GM19463 (cell line): Measurements from ENCODE around the gene AATK.

Experiments used
- ATAC-seq: cut with Tn5 transposase; IDR thresholded peaks from one replicate; pipeline ENCODE4 v1.9.1; 2021; ENCODE audit warnings: mild to moderate bottlenecking, moderate library complexity; ENCODE audit not compliant: unreplicated experiment

Gene AATK

DNA sequence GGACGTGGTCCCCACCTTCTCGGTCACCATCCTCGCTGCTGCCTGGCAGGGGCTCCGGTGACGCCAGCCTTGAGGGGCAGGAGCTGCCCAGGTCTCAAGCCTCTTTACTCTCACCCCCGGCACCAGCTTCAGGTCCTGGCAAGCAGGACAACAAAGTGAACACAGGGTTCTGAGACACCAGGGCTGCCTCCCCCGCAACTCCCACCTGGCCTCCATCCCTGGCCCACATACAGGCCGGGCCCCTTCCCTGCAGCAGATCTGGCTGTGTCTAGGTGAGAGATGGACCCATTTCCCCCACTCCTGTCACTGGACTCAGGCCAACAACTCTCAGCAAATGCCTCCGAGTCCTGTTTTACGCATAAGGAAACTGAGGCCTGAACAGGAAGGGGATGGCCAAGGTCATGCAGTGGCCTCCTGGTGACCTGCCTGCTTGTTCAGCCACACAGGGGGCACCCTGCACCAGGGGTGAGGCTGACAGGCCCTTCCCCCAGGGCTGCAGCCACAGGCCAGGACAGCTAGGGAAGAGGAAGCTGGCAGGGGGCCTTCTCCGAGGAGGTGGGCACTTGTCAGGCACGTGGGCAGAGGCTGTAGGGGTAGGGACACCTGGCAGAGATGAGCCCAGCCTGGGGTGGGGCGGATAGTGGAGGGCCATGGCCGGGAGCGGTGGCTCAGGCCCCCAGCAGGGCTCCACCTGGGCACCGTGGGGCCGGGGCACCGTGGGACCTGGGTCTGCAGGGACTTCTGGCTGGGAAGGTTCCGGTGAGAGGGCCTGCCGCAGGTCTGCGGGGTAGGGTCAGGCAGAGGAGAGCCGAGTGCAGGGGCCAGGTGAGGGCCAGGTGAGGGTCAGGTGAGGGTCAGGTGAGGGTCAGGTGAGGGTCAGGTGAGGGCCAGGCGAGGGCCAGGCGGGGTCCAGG is 47.5 kb downstream of the AATK start:
- no peak for ATAC-seq

DNA sequence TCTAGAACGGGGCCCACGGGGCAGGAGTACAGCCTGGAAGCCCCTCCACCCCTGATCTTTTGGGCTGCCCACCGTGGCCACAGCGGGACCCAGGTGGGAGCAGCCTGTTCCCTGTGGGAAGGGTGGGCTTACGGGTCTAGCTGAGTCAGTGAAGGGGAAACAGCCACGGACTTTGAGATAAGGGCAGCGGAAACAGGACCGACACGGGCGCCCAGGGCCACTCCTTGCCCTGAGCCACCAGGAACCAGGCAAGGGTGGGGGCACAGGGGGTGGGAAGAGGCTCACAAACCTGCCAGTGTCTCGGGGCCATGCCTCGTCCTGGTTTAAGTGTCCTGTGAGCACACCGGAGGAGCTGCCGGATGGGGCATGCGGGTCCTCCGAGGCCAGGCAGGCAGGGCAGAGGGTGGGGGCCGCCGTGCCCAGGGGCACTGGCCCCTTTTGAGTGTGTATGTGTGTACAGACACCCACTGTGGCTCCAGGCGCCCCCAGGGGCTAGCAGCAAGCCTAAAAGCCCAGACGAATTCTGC is 48.3 kb downstream of the AATK start:
- ATAC-seq, result no peak

DNA sequence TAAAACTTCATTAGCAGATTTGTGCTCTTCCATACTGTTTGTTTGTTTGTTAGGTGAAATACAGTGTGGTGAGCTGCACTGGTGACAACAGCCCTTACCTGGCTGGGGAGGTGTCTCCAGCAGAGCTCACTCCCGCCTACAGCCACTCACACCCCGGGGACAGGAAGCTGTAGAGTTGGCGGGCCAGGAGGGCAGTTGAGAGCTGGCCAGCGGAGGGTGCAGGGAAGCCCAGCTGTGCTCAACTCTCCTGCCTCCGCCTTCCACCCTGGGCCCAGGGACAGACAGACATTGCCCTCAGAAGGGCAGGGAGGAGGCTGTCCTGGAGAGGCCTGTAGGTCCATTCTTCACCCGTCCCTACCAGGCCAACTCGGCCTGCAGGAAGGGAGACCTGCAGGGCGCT is 49.3 kb downstream of the AATK start:
- ATAC-seq, result no peak

DNA sequence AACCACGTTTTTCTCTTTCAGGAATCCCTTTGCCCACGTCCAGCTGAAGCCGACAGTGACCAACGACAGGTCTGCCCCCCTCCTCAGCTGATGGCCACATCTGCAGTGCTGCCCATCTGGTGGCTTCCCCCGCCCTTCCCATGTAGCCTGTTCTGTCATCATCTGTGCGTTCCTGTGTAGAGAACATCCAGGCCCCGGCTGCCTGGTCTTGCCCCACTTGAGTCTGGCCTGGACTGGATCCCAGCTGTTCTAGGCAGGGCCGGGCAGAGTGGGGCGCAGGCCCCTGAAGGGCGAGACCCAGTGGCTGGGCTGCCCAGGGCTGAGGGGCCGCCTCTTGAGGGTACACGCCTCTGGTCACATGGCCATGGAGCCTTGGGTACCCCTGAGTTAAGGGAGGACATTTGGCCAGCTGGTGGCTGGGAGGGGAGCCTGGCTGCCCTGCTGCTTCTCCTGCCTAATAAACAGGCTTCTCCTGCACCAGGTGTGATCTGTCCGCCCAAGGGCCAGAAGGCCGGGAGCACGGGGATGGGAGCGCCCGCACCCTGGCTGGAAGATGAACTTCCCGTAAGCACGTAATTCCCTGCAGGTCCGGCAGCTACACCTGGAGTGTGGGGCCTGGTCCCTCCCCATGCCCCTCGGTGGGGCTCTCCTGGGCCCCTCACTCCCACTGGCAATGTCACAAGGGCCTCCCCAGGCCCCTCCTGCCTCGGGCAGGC is 50.1 kb downstream of the AATK start:
- ATAC-seq, result no peak

DNA sequence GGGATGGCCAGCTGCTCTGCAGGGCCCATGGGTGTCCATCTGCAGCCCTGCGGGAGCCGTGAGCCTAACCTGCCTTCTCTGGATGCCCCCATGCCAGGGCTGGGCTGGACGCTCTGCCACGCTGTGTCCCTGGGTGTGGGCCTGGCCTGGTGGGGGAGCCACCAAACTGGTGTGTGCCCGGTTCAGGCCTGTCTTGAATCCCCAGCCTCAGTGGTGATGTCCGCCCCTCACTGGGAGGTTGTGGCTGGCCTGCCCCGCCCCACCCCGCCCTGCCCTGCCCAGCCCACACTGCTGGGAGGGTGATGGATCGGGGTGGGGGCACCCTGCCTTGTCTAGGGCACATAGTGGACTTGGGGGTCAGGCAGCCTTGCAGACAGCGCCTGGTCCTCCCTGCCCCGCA is 50.8 kb downstream of the AATK start:
- no peak for ATAC-seq

DNA sequence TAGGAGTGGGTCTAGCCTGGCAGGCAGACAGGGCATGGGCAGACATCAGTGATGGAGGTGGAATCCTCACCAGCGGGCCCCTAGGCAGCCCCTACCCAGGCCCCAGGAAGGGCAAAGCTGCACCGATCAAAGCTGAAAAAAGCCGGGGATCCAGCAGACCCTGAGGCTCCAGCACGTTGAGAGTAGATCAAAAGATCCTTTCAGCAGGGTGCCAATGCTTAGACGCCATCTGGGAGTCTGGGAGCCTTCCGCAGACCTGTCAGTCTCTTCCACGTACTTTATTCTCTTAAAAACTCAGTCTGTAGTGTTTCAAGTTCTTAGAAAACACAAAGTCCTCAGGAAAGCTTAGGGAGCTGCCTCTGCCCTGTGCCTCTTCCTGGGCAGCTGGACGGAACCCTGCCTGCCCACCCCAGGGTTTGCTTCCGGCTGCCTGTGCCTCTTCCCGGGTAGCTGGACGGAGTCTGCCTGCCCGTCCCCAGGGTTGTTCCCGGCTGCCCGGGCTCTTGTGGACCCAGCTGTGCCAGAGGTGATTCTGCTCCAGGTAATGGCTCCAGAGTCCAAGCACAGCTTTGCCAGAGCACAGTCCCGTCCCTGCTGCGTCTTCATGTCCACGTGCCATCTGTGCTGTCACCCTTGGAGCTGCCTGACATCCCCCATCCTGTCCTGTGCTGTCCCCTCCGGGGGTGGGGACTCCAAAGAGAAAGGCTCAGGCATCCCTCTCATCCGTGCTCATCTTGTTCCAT is 51.5 kb downstream of the AATK start:
- no peak for ATAC-seq

DNA sequence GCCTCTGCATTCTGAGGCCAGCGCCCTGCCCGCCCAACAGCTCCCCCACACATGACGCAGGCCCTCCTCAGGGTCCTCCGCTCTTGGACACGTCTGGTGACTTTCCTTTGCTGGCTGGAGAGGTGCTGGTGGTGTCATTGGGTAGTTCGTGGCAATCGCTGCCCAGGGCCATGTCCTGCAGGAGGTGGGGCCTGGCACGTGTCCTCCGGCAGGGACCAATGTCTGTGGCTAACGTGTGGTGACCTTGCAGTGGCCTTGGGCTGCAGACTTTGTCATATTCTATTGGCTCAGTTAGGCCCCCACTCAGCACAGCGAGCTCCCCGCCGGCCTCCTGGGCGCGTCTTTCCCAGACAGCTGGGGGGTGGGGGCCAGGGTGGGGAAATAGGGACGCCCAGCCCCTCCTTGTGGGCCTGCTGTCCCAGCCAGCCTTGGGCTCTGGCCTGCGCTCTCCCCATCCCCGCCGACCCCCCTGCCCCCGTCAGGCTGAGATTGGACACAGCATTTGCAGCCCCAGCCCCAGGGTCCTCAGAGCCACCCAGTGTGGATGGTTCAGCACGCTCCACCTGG is 52.8 kb downstream of the AATK start:
- no peak for ATAC-seq

DNA sequence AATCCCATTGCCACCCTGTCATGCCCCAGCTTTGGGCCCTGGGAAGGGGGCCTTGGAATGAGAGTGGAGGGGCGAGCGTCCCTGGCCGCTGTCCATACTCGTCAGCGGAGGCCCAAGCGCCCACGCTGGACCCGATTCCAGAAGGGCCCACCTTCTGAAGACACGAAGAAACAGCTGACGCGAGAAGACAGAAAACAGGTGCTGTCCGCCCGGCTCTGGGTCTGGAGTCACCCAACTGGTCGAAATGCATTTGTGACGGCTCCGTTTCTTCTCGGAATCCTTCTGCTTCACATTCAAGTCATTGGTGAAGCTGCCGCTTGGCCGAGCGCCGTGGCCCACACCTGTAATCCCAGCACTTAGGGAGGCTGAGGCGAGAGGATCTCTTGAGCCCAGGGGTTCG is 53.6 kb downstream of the AATK start:
- ATAC-seq, result no peak

DNA sequence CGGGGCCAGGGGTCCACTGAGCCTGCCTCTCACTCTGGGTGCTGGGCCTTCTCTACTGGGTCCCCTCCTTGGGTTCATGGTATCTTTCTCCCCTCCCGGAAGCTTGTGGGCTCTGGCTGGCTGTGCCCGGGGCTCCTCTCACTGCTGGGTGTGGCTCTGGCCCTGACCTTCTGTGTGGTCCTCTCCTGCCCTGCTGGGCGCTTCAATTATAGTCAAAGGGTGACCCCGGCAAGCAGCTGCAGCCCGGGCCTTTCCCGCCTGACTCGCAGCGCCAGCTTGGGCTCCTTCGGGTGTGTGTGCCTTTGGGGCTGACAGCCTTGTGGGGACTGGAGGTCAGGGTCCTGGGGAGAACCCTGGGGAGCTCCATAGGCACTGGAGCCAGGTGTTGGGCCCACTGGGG is 55.0 kb downstream of the AATK start:
- ATAC-seq, result no peak

DNA sequence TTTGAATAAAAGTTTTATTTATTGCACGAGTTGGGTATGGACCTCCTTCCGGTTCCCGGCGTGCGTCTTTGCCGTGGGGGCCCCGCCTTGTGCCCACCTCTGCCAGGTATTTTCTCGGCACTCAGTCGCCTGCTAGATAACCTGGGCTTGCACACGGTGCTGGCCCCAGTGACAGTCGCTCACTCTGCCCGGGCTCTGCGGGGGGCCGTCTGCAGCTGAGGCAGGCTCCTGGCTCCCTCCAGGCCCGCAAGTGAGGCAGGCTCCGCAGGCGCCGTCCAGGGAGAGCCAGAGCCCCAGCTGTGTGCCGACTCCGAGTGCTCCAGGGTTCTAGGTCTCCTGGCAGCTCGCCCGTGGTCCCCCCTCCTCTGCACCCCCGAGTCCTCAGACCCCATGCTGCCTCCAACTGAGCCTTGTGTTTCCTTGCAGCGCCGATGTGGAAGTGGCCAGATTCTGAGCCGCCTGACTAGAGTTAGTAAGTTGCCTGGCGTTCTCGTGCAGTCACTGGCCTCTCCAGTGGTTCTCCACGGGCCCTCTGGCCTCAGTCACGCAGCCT is 55.5 kb downstream of the AATK start:
- no peak for ATAC-seq

DNA sequence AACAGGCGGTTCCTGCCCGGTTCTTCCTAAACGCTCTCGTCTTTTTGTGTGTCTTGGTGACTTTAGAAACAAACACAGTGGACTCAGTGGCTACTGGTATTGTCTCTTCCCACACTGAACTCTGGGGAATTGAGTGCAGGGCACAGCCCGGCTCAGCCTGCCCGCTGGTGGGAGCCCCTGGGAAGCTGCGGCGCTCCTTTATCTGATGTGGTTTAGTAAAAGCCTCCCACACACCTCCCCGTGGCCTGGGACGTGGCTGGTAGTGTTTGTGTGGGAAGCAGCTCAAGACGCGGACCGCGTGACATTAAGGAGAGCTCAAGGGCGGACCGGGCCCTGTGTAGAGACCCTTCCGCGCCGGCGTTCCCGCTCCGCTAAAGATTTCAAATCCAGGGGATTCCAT is 56.1 kb downstream of the AATK start:
- ATAC-seq, result no peak

DNA sequence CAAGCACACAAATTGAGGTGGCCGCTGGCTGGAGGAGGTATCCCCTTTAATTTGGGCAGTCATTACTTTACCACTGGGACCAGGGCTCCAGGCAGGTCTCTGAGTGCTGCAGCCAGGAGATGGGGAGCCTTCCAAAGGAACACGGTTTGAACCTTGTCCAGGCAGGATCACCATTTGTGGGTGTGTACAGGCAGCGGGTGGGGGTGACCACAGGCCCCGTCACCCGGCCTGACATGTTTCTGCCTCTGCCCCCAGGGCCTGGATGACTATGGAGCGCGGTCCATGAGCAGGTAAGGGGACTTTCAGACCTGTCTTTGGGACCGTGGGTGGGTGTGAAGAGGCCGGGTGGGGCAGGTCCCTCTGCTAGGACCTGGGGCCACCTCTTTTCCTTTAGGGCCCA is 57.8 kb downstream of the AATK start:
- ATAC-seq, result no peak

DNA sequence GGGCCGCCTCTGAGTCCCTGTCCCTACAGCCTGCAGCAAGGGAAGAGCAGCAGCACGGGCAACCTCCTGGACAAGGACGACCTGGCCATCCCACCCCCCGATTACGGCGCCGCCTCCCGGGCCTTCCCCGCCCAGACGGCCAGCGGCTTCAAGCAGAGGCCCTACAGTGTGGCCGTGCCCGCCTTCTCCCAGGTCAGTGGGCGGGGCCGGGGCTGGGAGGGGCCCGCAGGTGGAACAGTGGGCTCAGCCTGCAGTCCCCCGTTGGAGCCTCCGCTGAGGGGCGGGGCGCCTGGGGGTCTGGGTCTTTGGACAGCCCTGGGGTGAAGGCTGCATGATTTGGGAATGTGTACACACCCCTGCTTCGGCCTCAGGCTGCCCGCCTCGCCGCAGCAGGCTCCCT is 59.3 kb downstream of the AATK start:
- ATAC-seq, result no peak

DNA sequence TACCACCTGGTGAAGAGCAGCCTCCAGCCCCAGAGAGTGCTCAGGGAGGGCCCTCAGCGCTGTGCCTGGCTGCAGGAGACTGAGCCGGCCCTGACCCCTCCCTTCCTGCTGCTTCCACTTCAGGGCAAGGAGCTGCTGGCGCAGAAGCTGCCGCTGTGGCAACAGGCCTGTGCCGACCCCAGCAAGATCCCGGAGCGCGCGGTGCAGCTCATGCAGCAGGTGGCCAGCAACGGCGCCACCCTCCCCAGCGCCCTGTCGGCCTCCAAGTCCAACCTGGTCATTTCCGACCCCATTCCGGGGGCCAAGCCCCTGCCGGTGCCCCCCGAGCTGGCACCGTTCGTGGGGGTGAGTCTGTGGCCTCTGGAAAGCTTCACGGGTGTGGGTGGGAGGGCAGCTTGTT is 62.6 kb downstream of the AATK start:
- no peak for ATAC-seq

DNA sequence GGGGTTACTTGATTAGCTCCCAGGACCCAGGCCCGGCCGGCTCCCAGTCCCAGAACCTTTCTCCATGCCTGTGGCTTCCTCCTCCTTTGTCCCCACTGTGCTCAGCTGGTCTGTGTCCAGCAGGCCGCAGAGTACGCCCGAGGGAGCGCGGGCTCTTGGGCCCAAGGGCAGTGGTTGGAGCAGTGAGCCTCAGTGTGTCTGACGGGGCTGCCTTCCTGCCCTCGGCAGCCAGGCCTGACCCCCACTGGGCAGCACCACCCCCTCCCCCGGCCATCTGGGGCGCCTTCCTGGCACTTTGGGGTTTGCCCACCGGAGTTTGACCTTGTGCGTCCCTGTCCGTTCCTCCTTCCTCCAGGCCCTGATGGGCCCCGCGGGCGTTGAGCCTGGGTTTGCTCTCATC is 63.2 kb downstream of the AATK start:
- no peak for ATAC-seq

DNA sequence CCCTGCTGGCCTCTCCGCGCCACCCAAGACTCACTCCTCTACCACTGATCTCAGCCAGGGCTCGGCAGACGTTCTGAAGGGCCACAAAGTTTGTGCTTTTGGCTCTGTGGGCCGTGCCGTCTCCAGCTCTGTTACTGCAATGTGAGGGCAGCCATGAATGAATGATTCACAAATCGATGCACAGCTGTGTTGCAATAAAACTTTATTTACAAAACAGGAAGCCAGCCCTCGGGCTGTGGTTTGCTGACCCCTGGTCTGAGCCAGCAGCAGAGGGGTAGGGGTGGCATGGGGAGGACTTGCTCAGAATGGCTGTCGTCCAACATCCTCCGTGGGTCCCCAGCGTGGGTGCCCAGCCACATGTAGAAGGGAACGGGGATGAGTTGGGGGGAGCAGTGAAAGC is 63.7 kb downstream of the AATK start:
- ATAC-seq, result no peak

DNA sequence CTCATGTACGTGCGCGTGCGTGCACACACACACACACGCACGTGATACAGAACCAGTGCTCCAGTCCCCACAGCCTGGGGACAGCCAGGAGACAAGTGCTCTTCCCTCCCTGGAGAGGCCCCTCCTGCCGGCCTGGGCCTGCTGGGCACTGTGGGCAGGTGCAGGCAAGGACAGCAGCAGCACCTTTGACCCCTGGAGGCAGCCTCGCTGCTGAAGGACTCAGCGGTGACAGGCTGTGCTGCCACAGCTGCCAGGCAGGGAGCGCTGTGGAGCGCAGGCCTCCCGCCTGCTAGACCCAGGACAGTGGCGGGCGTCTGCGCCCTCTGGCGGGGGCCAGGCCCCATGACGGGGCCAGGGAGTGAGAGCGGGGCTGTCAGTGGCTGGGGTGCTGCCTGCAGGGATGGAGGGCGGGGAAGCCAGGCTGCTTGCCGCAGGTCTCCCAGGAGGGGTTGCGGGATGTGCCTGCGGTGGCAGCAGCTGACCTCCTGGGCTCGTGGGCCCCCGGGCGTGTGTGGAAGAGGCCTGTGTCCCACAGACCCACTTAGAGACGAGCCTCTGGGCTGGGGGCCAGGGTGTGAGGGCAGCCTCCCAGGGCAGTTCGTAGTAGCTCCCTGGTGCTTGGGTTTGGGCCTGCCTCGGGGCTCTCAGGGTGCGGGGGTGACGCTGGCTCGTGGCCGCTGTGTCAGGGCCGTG is 64.3 kb downstream of the AATK start:
- ATAC-seq, result peak; percentile 92

DNA sequence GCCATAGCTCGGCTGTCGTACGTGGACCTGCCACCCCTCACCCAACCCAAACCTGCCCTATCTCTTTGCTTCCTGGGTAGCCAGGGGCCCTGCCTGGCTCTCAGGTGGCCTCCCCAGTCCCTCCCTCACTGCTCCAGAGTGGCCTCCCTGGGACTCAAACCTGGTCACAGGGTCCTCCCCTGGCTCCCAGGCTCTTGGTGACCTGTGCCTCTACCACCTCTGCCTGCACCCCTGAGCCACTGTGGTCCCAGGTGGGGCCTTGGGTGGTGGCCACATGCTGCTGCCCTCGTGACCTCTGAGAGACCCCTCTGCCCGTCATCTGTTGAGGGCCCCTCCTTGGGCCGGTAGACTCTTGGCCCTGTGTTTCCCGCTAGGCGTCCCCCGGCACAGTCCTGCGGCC is 65.4 kb downstream of the AATK start:
- no peak for ATAC-seq

DNA sequence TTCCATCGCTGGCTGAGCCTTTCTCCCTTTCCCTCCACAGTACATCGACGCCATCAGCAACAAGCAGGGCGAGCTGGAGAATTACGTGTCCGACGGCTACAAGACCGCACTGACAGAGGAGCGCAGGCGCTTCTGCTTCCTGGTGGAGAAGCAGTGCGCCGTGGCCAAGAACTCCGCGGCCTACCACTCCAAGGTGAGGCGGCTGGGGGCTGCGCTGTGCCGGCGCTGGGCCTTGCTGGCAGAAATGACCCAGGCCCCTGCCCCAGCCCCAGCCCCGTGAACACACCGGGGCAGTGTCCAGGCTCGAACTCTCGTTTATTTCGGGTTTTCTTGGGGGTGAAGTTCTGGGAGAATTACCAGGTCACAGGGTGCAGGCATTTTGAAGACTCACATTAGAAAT is 66.1 kb downstream of the AATK start:
- ATAC-seq, result no peak

DNA sequence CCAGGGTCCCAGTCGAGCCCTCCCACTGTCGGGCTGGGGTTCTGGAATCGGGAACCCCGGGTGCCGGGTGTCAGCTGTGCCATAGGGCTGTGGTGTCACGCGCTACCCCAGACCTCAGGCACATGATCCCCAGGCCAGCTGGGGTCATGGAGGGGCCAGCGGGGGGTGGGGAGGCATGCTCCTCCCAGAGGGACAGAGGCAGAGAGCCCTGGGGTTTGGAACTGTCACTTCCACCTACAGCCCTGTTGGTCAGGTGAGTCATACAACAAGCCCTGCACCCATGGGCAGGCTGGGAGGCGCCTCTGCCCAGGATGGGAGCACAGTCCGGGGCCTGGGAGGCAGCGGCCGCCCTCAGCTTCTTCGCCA is 68.1 kb downstream of the AATK start:
- ATAC-seq, result no peak
